Measurements from ENCODE around the gene BBX.

Gene BBX

DNA sequence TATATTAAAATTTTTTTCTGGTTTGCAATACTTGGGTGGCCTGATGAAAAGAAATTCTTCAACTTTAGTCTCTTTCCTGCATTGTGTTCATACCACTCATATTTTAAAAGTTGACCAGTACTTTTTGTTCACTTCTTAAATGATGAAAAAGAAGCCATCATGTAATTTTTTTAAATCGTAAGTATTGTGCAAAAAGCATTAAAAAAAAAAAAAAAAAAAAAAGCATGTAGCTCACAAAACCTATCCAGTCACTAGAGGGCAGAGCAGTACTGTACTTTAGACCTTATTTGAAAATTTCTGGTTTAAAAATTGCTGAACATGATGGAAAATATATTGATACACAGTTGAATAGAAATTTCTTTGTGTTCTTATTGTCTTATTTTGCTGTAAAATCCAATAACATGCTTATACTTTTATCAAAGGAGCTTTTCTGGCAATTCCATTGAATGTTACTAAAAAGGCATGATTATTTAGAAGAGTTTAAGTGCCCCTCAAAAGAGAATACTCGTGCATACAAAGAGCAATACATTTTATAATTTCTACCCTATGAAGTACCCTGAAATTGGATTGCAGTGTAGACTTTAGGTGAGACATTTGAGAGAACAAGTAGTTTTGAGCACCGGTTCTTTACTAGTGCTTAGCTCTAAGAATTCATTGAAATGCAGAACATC lies 137.7 kb downstream of the BBX start:
- DNase-seq: peak; percentile 34 to 43

DNA sequence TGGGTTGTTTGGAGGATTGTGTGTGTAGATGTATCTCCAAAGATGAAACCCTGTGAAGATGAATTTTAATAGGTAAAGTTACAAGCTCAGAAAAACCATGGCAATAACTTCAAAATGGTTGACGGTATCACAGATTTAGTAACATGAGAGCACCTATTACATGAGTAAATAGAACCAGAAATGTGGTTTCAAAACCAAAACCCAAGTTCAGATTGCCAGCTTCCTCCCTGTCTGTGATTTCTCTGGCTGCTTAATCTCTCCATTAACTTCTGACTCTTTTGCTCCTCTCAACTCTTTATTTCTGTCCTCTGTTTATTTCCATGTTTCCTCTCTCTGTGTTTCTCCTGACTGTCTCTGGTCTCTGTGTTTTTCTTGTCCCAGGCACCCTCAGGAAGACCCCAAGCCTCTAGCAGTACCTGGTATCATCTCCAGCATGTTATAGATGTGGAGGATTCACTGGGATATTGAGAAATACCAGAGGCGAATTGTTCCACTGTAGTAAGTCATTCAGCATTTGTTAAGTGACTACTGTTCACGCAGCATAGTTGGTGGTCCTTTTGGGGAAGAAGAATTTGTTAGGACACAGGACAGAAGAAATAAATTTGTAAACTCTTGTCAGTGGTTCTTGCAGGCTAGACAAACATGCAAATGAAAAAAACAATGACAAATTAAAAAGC lies 138.8 kb downstream of the BBX start:
- DNase-seq: no peak

DNA sequence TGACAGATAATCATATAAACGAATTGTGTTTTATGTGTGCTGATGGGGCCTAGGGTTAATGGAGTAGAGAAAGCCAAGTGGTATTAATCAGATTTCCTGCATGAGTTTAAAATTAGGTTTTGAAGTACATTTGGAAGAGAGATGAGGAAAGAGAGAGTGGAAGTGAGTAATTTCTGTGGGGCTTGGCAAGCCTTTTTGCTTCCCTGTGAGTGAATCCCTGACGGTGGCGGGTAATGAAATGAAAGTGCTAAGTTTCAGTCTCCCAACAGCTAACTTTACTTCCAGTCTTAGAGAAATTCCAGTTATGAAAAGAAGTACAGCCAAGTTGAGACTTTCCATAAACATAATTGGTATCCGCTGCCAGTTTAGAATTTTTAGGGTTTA lies 139.4 kb downstream of the BBX start:
- DNase-seq: no peak

DNA sequence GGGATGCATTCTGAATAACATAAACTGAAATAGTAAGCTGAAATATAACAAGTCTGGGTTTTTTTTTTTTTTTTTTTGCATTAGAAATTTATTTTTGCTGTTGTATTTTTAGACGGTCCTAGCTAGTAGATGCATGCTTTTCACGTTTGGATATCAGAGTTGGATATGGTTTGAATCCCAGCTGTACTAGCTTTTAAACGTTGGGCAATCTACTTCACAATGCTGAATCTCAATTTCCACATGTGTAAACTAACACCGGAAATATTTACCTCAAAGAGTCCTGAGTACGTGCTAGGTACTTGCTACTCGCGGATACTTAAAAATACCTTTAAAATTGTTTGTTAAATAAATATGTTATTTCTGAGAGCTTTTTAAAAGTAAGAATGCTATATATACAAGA lies 139.8 kb downstream of the BBX start:
- no peak for DNase-seq

DNA sequence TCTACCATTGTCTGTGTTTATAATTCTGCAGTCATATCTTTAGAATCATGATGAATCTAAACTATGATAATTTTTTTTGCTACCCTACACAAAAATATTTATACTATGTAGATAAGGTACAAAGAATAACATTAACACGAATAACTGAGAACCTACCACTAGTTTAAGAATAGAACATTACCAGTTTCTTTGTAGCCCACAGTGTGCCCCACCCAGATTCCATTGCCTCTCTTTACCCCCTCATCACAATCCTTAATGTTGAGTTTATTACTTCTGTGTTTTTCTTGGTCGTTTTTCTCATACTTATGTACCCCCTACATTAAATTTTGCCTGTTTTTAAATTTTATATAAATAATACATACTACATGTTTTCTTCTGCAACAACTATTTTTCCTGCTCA lies 140.5 kb downstream of the BBX start:
- no peak for DNase-seq

DNA sequence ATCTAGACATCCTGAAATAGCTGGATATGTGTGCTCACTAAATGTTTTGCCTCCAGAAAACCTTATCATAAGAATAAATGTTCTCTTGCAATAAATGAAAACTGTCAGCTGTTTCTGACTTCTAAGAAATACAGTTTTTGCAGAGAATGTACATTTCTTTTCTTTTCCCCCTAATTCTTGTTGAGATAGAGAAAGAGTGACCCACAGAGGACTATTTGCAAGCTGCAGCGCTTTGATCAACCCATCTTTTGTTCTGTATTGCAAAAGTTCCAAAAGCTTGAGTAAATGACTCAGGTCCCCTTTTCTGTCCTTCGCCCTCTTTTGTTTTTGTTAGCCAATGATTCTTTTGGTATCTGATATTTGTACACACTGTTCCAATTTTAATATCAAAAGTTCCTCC lies 141.9 kb downstream of the BBX start:
- DNase-seq: no peak

DNA sequence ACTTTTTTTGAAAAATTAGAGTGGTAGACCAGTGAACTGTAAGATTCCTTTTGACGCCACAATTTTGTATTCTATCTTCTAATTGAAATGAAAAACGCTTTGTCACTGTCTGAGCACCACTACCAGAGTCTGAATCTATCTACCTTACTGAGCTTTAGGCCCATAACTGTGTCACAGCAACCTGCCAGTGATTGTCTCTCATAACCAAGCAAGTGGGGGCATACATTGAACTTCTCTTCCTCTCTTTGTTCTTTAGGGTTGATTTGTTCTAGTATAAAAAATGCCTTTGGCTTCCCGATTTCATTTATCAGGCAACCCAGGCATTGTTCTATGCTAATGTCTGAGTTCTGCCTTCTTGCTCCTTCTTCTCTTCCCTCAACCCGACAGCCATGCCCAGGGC lies 142.6 kb downstream of the BBX start:
- DNase-seq: no peak

DNA sequence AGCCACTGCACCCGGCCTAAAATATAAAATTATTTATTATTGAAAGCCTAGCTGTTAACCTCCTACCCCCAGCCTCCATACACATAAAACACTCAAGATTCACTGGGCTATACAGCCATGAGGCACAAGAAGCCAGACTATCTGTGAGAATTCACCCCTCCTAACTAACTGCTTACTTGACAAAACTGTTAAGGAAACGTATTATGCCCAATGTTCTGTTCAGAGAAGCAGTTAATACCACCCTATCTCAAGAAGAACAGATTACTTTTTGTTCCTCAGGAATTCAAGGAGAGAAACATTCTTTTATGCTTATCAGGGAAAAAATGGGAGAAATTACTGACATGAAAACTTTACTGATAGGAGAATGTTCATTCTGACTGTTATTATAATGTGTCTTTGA lies 144.1 kb downstream of the BBX start:
- DNase-seq: no peak

DNA sequence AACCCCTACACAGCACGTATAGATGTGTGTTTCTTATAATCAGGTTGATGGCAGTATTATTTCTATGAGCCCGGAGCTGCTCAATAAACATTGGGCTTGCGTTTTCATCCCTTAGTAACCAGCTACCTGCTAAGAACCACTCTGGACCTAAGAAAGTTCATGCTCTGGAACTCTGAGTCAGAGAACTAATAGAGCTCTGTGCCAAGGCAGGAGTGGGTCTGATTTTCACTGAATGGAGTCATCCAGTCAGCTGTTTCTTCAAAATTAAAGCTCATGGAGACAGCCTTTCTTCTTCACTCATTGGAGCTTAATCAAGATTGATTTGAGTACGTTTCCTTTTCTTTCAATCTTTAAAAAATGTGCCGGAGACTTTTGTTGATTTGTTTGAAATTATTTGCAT lies 145.7 kb downstream of the BBX start:
- DNase-seq: no peak

DNA sequence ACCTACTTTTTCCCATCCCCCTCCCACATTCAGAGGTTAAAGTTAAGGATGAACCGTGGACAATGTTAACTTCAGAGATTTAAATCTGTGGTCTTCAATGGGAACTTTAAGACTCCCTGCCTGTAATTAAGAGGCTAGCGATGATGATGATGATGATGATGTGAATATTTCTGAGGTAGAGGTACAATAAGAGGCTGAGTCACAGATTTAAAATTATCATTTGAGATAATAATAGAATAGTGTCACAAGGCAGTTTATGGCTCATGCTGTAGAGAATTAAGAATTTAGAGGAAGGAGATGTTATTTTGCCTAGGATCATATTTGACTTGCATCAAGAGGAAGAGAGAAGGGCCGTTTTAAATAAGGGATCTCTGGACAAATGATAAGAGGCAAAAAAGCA lies 146.2 kb downstream of the BBX start:
- DNase-seq: no peak

DNA sequence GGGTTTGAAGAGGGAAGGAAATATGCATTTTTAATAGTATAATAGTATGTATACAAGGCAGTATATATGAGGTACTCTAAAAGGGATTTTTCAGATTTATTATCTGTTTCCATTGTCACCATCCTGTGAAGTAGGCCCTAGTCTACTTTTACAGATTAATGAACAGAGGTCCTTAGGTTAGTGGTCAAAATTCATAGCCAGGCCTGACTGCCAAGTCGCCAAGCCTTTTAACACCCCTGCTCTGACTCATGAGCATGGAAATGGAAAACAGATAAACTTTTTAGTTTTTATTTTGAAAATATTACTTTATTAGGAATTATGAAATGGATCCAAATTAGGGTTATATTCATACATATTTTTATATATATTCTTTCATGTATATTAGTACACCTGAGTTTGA lies 146.9 kb downstream of the BBX start:
- DNase-seq: no peak

DNA sequence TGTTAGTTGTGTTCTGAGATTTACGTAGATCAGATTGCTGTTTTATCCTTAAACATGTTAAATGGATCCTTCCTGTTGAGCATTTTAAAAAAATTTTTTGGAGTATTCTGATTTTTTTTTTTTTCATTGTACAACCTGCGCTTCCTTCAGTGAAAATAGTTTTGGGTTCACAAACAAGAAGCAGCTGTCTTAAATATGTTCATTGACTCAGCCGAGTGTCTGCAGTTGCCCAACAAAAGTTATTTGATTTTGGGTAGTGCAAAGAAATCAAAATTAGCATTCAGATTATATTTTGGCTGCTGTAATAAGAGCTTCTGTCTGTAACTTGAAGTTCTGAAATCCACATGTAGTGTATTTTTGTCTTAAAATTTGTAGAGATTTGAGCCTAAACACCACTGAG lies 148.2 kb downstream of the BBX start:
- no peak for DNase-seq

DNA sequence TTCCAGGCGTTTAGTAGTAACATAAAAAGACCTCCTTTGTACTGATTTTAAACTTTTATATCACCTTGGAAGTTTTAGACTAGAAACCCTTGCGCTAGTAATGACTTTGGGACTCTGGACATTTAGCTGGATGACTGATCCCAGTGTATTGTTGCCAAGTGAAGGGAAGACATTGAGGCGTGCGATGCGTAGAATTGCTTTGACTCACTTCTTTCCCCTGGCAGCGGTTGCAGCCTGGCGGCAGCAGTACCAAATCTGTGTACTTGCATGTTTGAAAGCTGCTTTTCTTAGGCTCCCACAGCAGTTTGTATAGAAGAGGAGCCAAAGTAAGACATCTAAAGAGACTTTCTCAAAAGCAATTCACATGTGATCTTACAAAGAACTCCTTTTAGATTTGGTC lies 151.6 kb downstream of the BBX start:
- no peak for DNase-seq

DNA sequence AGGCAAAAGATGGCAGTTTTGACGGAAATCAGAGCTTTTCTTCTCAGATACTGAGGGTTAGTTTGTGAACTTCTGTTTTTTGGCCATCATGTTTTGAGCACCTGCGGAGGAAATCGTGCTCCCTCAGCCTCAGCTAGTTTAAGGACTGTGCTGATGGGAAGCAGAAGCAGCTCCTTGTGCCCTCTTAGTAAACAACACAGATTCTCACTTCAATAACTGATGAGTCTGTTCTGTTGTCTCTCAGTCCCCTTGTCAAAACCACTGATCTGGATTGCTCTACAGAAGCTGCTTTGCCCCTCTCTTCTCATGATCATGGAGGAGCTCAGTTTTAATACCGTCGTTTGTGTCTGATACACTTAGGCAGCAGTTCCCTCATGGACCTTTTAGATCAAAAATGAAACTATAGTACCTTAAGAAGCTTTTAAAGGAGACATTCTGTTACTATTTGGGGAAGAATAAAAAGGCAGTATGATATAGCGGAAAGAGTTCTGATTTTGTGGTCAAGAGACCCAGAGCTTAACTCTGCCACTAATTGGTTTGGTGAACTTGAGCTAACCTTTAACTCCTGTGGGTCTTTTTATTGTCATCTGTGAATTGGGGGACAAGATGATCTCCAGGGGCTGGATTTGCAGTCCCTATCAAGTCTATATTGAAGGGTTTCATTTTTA lies 152.6 kb downstream of the BBX start:
- DNase-seq: no peak

DNA sequence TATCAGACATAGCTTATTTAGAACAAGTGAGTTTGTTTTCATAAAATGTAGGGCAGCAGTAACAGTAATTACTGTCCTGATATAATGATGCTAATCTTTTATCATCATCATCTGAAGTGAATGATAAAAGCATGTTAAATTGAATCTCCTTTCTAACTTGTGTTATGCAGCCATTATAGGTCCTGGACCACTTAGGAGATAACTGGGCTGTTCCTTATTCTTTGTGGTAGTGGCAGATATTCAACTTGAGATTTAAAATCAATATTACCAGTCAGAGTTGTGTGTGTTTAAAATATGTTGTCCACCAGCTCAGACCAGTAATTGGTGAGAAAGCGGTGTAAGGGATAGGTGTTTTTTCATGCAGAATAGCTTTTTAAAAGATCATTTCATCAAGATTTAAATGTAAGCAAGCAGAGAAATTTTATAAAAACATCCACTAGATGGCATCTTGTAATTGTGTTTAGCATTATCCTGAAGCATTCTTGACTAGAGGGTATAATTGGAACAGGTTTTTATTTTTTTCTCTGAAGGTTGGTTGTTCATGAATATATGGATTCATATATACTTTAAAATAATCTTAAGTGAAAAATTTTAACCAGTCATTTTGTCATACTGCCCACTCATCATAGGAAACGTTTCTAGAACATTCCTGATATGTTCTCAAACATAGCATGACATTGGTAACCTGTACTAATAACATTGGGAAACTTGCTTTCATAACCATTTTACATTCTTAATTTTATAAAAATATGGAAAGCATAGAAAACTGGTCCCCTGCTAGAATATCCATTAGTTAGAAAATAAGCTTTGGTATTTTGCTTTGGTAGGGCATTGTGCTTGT lies 153.9 kb downstream of the BBX start:
- peak; percentile 35 to 52 for DNase-seq

DNA sequence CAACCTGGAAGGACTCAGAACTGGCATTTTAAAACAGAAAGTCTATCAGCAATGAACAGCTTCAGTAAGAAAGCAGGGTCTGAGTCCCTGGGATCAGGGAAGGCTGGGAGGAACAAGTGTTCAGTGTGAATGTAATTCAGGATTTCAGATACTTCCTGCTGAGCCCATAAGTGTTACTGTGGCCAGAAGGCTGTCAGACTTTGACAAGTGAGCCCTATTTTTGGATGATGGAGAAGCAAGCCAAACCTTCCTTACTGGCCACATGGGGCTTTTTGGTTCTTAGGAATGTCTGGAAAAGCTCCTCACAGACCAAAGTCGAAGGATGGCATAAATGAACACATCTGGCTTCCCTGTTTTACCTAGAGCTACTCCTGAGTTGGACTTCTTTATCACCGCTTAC lies 157.2 kb downstream of the BBX start:
- no peak for DNase-seq

DNA sequence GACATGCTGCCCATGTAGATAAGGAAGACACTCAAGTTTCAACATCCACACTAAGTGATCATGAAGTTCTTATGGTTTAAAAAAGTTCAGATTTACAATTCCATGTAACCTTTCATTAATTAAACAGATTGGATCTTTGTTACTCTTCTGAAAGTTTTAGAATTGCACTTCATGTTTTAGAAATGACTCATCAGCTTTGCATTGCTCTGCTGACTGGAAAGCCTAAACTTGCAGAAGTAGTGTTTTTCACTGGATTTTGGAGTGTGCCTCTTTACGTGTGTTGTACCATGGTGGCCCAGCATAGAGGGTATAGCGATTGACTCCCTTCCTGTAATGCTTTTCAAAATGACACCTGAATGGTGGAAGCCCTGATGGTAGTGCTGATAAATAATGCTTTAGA lies 157.9 kb downstream of the BBX start:
- no peak for DNase-seq

DNA sequence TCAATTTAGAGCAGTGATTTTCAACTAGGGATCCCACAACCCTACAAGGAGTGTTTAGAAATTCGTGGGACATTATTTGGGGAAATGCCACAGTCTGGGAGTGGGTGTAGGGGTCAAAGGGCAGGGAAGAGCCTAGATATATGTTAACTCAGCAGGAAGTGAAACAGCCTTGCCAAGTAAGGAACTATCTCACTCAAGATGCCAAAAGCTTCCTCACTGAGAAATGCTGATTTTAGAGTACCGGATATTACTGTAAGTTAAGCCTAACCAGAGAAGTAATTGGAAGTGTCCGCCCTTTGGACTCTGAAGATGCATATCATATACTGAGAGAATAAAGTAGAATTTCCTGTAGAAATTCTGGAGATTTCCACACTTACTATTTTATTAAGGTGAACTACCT lies 158.6 kb downstream of the BBX start:
- DNase-seq: no peak

DNA sequence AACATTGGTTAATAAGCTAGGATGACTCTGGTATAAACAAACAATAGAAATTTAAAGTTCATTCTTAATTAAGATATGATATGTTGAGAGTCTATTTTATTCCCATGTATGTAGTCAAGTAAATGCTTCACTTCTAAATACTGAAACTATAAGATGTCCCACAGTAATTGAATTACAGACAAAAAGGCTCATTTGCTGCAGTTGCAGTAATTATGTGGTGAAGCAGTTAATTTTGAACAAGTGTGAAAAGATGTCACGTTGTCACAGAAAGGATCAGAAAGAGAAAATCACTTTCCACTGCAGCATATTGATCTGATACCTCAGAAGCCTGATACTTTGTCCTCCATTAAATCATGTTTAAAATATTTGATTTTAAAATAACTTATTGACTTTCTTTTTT lies 159.8 kb downstream of the BBX start:
- DNase-seq: no peak

DNA sequence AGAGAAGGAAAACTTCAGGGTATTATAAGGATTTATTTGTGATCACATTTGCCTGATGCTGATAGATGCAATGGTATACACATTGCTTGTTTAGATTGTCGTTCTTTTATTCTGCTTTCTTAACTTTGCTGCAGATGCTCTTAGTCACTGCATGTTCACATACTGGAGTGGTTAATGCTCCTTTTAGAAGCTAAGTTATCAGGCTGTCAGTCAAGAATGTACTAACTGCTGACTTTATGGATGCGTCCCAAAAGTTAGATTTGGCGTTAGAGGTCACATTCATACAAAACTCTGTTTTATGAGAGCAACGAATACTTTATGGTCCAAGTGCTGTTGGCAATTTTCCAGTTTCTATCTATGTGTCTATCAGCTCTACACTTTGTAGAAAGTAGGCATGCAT lies 160.7 kb downstream of the BBX start:
- no peak for DNase-seq

DNA sequence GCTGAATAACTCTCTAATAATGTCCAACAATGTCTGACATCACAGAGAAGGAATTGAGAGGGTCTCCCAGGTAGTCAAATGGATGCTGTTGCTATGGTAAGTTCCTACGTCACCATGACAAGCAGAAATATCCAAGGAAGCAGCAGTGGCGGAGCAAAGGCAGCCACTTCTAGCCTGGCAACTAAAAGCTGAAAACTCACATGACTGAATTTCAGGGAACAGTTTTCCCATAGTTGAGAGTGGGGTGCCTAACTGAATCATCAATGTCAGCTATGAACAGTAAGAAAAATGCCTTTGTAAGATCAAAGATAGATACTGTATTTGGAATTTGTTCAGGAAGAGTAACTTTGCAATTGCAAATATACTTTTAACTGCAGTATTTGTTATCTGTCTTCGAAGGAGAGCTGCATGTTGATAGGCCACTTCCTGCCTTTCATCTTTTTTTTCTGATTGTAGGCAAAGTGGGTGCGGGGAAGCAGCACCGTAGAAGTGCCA lies 161.7 kb downstream of the BBX start:
- DNase-seq: no peak

DNA sequence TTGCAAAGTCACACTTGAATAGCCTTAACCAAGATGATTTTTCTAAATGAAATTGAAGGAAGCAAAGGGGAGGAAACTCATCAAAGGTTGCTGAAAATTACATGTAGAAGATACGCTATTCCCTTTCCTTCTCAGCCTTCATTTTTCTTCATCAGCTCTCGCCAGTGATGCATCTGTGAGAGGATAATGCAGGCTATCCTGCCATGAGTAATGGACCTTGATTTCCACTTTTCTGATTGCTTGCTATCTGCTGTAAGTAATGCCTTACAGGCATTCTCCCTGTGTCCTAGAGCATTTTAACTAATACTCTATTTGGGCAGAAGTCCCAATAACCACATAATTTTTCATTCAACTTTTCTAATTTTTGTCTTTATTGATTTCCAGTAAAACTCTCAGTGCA lies 162.6 kb downstream of the BBX start:
- DNase-seq: no peak

DNA sequence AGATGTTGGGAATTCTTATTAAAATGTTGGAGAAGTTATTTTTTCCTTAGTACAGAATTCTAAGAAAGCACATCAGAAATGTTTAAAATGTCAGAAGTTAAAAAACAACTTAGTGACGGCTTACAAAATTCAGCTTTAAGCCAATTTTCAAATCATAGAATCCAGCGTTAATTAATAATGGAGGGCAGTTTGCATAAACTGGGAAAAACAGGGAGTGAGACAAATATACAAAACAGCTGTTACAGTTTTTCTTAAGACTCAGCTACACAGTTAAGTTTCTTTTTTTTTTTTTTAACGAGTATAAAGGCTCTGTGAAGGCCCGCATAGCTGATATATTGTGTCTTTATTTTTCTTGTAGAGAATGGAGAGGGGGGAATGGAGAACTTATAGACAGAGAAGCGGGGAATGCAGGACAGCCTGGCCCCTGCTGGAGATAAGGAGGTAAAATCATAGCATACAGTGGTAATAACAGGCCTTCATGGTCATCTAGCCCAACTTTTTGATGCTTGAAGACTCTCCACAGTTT lies 164.4 kb downstream of the BBX start:
- DNase-seq: no peak
